Lower leg skin (tissue), 4 donors: Measurements from ENCODE around the gene ADARB2. TPM values are rescaled to one million over a fixed set of nuclear protein-coding genes. Genes with fewer than 3 reads are reported as not detected.

ENCODE experiments used
- DNase-seq, 2 donors: peaks; one replicate each; pipeline ENCODE4 v3.0.0-alpha.2; 2019; ENCODE audit warnings: low spot score in 2 of 2
- H3K4me3 ChIP-seq: fragments of 200-600 bp; sonication (generic); 2 replicates; pipeline ENCODE4 v1.5.1; 2017; ENCODE audit warnings: mild to moderate bottlenecking, low read depth; ENCODE audit not compliant: poor library complexity, severe bottlenecking
- POLR2A ChIP-seq, 2 donors: fragments of 450-650 bp; IDR thresholded peaks; one replicate each; pipeline ENCODE4 v1.6.1; 2016 to 2017; ENCODE audit warnings: antibody characterized with exemption in 2 of 2, mild to moderate bottlenecking in 1 of 2, moderate library complexity in 1 of 2
- WGBS, 2 donors: methylation state at CpG; one replicate each; pipeline ENCODE4 v1.1.5; 2018; 5-methylcytosine and 5-hydroxymethylcytosine counted together
- intact Hi-C: fragments of 100-400 bp; cut with DNase I; formaldehyde crosslinking; loops from one replicate; pipeline ENCODE4 v1.15.0; 2023; ENCODE audit warnings: low total_unique reads
- total RNA-seq, 4 donors: library from RNA; depleted of rRNA; stranded (reverse); fragments of >200 nt; gene quantifications; one replicate each; pipeline ENCODE4 v1.1.0, GENCODE V29; 2016
- TF ChIP-seq, protein P1 (sequence below), 3 donors: fragments of 450-650 bp; IDR thresholded peaks; one replicate each; pipeline ENCODE4 v1.5.1; 2016; ENCODE audit warnings: antibody characterized with exemption in 3 of 3, mild to moderate bottlenecking in 3 of 3, moderate library complexity in 2 of 3

The ADARB2 gene
- total RNA-seq, 4 donors from 2014 or later: 0.72 to 3.6 (median 1.8) TPM

GRCh38 chr10:1451362-1451888 lies 285.9 kb downstream of the ADARB2 start:
- WGBS, 2 donors: 57 to 68% methylated on average over 4 of the region's 4 CpGs
- no peak overlapping the region for H3K4me3 ChIP-seq
- intact Hi-C loops: no loop called here
- DNase-seq: no peak
- TF ChIP-seq, protein P1, sequence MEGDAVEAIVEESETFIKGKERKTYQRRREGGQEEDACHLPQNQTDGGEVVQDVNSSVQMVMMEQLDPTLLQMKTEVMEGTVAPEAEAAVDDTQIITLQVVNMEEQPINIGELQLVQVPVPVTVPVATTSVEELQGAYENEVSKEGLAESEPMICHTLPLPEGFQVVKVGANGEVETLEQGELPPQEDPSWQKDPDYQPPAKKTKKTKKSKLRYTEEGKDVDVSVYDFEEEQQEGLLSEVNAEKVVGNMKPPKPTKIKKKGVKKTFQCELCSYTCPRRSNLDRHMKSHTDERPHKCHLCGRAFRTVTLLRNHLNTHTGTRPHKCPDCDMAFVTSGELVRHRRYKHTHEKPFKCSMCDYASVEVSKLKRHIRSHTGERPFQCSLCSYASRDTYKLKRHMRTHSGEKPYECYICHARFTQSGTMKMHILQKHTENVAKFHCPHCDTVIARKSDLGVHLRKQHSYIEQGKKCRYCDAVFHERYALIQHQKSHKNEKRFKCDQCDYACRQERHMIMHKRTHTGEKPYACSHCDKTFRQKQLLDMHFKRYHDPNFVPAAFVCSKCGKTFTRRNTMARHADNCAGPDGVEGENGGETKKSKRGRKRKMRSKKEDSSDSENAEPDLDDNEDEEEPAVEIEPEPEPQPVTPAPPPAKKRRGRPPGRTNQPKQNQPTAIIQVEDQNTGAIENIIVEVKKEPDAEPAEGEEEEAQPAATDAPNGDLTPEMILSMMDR (IDR thresholded peaks at IDR 0.05): no peak
- no peak for TF ChIP-seq POLR2A (IDR thresholded peaks at IDR 0.05)

DNA sequence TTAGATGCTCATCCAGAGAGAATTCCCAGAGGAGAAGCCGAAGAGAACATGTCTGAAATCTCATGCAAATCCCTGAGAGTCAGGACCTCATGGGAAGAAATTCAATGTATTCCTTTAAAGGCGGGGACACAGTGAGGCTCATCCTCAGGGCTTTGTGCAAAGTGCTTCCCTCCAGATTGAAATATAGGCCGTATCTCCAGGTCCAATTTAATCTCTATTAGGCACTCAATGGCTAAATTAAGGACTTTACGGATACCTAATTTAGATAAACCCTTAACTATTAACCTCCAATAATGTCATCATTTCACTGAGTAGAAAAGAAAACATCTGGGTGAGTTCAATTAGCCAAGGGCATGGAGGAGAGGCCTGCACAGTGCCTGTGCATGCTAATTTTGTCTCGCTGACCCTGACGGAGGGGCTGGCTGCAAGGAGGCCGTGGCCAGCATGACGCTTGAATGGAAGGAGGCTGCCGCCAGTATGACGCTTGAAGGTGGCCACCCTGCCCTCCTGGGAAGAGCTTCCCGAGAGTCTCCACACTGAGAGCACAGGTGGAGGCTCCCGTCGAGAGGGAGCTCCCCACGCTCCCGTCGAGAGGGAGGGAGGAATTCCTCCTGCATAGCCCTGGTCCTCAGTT lies 287.6 kb downstream of the ADARB2 start:
- H3K4me3 ChIP-seq: no peak overlapping the region
- WGBS, 2 donors: 75 to 76% methylated on average over 16 of the region's 16 CpGs
- no peak for TF ChIP-seq POLR2A (IDR thresholded peaks at IDR 0.05)
- TF ChIP-seq, protein P1 (IDR thresholded peaks at IDR 0.05): no peak
- intact Hi-C loops: no loop called here
- no peak for DNase-seq

GRCh38 chr10:1449021-1449420 lies 288.3 kb downstream of the ADARB2 start:
- no peak overlapping the region for H3K4me3 ChIP-seq
- intact Hi-C loops: no loop called here
- TF ChIP-seq, protein P1 (IDR thresholded peaks at IDR 0.05): no peak
- no peak for TF ChIP-seq POLR2A (IDR thresholded peaks at IDR 0.05)
- DNase-seq: no peak
- 88 to 89% methylated on average over 7 of the region's 7 CpGs for WGBS, 2 donors

- no peak overlapping the region for H3K4me3 ChIP-seq
- WGBS, 2 donors: 38 to 50% methylated on average over 3 to 4 of the region's 4 CpGs
- DNase-seq: no peak
- intact Hi-C loops: no loop called here
- TF ChIP-seq, protein P1 (IDR thresholded peaks at IDR 0.05): no peak
- no peak for TF ChIP-seq POLR2A (IDR thresholded peaks at IDR 0.05)
These were observed 288.9 kb downstream of the ADARB2 start for GRCh38 chr10:1448252-1448930.

DNA sequence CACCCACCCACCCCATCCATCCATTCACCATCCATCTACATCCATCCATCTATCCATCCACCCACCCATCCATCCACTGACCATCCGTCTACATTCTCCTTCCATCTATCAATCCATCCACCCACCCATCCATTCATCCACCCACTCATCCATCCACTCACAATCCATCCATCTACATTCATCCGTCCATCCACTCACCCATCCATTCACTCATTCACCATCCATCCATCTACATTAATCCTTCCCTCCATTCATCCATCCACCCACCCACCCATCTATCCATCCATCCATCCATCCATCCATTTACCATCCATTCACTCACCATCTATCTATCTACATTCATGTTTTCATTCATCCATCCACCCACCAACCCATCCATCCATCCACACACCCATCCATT lies 292.5 kb downstream of the ADARB2 start:
- H3K4me3 ChIP-seq: no peak overlapping the region
- no peak for DNase-seq
- intact Hi-C loops: no loop called here
- WGBS, 2 donors: 88 to 92% methylated on average over 2 of the region's 2 CpGs
- TF ChIP-seq, protein P1 (IDR thresholded peaks at IDR 0.05): no peak
- no peak for TF ChIP-seq POLR2A (IDR thresholded peaks at IDR 0.05)
